ENCODE data around the gene ATP8B1.

The ATP8B1 gene

GRCh38 chr18:57715073-57715472, 88.0 kb downstream of the ATP8B1 start:
- no peak for DNase-seq

DNA sequence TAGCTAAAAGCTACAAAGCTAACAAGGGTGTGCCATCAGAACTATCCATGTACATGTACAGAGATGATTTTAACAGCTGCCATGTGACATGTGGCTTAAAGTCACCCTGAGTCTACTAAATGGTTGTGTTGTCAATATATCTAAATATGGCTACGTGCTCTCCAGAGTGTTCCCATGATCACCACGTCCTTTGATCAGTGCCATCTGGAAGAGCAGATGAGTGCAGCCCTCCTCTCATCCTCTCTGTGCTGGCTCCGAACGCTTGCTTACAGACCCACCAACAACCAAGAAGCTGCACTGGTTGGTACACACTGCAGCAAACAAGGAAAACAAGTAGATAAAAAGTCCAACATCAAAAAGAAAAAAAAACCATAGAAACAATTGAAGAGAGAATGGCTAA, 92.9 kb downstream of the ATP8B1 start:
- no peak for DNase-seq

- DNase-seq, result no peak
Measured at GRCh38 chr18:57709335-57709734, 93.8 kb downstream of the ATP8B1 start.

- DNase-seq, result no peak
Measured at GRCh38 chr18:57708288-57708687, 94.8 kb downstream of the ATP8B1 start.

DNA sequence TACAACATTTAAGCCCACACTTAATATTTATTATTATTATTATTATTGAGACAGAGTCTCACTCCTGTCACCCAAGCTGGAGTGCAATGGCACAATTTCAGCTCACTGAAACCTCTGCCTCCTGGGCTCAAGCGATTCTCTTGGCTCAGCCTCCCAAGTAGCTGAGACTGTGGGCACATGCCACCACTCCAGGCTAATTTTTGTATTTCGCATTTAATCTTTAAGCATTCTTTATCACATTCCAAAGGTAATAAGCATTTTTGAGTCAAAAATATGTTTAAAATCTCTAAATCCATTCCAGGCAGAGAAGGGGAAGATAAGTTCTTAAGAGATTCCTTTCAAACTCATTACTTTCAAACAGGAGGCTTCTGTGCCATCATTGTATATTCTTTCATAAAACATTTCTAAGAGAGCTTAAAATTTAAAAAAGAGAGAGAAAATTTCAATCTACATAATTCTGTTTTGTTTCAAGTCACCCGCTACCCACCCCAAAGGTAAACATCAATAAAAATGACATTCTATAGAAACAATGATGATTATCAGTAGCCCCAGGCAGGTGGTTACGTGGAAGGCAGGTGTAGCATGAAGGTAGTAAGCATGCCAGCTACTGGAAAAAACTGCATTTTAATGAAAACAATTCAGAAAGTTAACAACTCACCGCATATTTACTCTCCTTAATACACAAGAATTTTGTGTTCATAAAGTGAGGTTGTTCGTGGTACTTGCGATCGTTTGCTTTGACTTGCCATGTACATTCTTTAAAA, 97.1 kb downstream of the ATP8B1 start:
- no peak for DNase-seq

GRCh38 chr18:57705011-57705410, 98.1 kb downstream of the ATP8B1 start:
- no peak for DNase-seq

DNA sequence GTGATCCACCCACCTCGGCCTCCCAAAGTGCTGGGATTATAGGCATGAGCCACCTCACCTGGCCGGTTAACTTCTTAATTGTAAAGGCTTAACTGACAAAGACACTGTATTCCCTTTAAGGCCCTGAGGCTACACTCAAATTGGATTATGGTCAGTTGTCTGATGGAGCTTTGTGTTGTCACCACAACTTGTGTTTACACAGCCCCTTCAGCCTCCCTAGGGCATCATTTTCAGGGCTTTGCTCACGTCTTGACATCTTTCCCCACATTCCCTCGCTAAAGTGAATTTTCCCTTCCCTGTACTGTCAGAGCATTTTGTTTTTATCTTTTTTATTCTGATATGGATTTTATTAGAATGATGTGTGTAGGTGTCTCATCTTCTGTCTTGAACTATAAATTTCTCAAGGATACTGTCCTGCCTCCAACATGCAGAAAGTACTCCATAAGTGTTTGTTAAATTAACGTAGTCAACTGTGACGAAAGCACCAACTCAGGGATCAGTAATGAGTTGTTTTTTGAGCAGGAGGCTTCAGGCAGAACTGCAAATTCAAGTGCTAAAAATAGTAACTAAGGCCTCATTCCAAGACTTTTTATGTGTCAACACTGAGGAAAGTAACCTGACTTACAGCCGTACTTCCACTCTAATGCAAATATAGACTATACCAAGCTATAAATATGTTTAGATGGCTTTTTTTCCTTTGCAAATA, 104.4 kb downstream of the ATP8B1 start:
- DNase-seq, result no peak

- DNase-seq, result no peak
Measured at GRCh38 chr18:57697426-57697825, 105.7 kb downstream of the ATP8B1 start.

DNA sequence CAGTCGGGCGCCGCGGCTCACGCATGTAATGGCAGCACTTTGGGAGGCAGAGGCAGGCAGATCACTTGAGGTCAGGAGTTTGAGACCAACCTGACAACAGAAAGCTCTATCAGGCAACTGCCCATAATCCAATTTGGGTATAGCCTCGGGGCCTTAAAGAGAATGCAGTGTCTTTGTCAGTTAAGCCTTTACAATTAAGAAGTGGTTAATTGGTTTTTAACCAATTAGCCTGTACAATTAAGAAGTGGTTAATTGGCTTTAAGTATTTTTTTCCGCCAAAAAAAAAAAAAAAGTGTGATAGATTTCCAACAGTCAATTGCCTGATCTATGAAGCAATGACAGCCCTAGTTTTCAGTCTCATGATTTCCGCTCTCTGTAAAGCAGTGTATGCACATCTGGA, 106.8 kb downstream of the ATP8B1 start:
- no peak for DNase-seq

- no peak for DNase-seq
Measured at GRCh38 chr18:57691363-57691762, 111.8 kb downstream of the ATP8B1 start.

DNA sequence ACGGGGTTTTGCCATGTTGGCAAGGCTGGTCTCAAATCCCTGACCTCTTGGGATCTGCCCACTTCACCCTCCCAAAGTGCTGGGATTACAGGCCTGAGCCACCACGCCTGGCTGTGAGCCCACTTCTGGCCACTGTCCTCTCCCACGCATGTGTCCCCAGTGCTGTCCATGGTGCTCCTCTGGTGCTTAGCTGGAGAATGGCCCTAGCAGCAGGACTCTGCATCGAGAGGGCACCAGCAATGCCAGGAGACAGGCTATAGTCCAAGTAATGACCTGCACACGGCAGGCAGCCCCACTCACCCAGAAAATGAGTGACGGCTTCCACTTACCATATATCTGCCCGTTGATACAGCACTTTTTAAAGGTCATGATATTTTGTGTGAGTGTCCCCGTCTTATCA, 115.1 kb downstream of the ATP8B1 start:
- no peak for DNase-seq

- DNase-seq, result no peak
Measured at GRCh38 chr18:57683470-57683869, 119.6 kb downstream of the ATP8B1 start.

- no peak for DNase-seq
Measured at GRCh38 chr18:57677262-57678211, 125.6 kb downstream of the ATP8B1 start.

GRCh38 chr18:57674891-57675290, 128.2 kb downstream of the ATP8B1 start:
- no peak for DNase-seq

DNA sequence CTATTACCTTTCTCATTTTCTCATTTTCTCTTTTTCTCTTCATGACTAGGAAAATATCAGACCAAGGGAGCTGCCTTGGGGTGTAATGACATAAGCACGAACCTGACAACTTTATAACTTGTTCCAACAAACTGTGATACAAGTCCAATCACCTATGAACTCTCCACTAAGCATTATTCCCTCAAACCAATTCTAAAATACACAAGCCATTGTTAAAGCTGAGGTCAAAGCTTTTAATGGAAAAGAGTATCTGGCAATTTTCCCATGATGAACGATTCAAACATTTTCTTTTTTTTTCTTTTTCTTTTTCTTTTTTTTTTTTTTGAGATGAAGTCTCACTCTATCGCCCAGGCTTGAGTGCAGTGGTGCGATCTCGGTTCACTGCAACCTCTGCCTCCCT, 133.1 kb downstream of the ATP8B1 start:
- no peak for DNase-seq

DNA sequence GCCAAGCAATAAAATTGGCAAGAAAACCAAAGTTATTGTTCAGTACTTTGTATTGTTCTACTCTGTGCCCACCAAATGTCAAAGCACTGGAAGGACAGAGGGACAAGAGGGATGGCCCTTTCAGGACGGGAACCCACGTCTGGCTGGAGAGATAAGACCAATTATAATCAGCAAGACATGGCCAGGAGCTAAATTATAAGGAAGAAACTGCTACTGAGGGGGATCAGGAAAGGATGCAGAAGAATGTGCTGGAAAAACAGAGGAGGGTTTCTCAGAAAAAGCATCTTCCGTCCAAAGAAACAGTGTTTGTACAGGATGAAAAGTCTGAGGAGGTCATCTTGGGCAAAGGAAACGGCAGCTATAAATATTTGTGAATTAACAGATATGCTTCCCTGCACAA, 135.1 kb downstream of the ATP8B1 start:
- DNase-seq, result no peak

- no peak for DNase-seq
Measured at GRCh38 chr18:57666818-57667497, 136.2 kb downstream of the ATP8B1 start.

DNA sequence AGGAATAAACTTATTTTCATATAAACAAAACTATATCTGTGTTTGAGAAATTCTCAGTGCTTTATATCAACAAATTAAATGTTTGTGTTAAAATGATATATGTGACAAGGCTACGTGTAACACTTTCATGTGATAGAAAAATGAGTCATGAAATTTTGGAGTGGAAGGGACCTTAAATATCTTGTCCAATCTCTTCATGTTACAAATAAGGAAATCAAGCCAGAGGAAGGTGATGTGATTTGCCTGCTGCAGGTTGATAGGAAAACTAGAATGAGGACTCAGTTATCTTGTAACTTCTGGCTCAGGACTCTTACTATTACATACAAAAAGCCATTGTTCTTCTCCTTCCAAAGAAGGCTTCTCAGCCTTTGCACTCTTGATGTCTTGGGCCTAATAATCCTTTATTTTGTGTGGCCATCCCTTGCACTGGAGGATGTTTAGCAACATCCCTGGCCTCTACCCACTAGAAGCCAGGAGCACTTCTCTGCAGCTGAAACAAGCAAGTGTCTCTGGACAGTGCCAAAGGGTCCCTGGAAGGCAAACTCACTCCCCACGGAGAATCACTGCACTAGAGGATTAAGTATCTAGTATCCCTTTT, 138.4 kb downstream of the ATP8B1 start:
- no peak for DNase-seq

DNA sequence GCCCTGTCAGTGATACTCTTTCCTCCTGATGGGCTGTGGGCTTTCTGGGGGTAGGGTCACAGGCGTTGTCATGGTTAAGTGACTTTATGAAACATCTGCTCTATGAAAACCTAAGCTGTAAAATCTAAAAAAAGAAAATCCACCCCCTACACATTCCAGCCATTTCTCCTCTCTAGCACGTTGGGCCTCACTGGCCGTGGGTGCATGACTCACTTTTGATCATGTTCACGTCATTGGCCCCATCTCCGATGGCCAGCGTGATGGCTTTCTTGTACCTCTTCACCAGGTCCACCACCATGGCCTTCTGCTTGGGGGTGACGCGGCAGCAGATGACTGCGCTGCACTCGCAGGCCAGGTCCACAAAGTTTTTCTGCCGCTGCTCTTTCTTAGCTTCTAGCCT, 142.2 kb downstream of the ATP8B1 start:
- DNase-seq, result no peak

DNA sequence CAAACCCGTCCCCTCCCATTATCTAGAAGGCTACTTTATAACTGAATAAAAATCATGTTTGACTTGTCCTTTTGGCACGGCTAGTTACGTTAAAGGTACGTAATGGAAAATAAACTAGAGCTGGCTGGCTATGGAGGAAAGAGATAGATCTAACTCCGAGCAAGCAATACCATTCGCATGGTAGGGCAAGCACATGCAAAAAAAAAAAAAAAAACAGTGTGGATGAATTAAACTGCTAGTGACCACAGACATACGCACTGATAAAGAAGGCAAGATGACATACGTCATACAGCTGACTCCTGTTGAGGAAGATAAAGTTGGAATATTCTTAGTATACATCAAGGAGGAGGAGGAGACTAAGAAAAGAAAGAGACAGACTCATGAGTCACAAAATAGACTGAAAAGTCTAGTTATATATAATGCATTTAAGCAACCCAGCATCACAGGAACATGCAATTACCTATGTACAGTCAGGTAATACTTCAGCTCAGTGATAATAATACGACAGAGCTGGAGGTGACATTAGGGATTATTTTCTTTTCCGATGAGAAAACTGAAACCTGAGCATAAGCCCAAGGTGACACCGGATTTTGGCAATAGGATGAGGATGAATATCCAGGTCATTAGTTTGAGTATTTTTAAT, 143.5 kb downstream of the ATP8B1 start:
- no peak for DNase-seq

- no peak for DNase-seq
Measured at GRCh38 chr18:57657542-57657941, 145.6 kb downstream of the ATP8B1 start.

DNA sequence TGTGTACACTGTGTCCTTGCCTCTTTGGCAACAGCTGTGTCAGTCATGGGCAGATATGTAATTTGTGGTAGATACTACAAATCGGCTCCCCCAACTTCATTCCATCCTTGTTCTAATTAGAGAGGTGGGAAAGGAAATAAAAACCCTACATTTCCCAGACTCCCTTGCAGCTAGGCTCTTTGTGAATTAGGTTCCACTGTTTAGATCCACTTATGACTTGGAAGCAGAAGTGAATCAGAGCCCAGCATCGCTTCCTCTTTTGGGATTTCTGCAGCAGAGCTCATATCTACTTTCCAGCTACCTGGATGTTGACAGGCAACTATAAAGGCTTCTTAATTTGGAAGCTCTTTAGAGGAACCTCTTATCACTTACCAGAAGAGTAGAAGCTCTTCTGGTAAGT, 147.4 kb downstream of the ATP8B1 start:
- DNase-seq, result no peak

All from activated CD8-positive, alpha-beta memory T cell treated with anti-CD3 and anti-CD28 coated beads, Interleukin-2, amount 50 U/mL, for 4 hours (primary cell).